Measurements from ENCODE around the gene ATP5PB.

Gene ATP5PB

GRCh38 chr1:111507411-111508201 lies 58.3 kb downstream of the ATP5PB start:
- DNase-seq (ENCODE audit: low read depth in 3 of 3), result peak in 1 of 3 donors; percentile 36

- DNase-seq (ENCODE audit: low read depth in 3 of 3), result no peak
These were observed 60.7 kb downstream of the ATP5PB start for GRCh38 chr1:111509997-111510375.

GRCh38 chr1:111511370-111511769 lies 62.1 kb downstream of the ATP5PB start:
- DNase-seq (ENCODE audit: low read depth in 3 of 3), result no peak

All from stimulated activated CD4-positive, alpha-beta T cell treated with anti-CD3 and anti-CD28 coated beads, TNF-alpha, amount 100 ng/mL, for 48 hours (primary cell).